AG09319 (cell line): ENCODE results near the gene AGAP1.

Experiments
- DNase-seq: peaks from one replicate; pipeline ENCODE4 v3.0.0-alpha.2; 2010; ENCODE audit warnings: low read depth; ENCODE audit errors: extremely low read depth
- CTCF ChIP-seq: IDR thresholded peaks from 2 replicates; pipeline ENCODE4 v1.5.1; 2011; ENCODE audit warnings: low read depth, mild to moderate bottlenecking, inconsistent platforms, low read length, moderate library complexity

The AGAP1 gene

DNA sequence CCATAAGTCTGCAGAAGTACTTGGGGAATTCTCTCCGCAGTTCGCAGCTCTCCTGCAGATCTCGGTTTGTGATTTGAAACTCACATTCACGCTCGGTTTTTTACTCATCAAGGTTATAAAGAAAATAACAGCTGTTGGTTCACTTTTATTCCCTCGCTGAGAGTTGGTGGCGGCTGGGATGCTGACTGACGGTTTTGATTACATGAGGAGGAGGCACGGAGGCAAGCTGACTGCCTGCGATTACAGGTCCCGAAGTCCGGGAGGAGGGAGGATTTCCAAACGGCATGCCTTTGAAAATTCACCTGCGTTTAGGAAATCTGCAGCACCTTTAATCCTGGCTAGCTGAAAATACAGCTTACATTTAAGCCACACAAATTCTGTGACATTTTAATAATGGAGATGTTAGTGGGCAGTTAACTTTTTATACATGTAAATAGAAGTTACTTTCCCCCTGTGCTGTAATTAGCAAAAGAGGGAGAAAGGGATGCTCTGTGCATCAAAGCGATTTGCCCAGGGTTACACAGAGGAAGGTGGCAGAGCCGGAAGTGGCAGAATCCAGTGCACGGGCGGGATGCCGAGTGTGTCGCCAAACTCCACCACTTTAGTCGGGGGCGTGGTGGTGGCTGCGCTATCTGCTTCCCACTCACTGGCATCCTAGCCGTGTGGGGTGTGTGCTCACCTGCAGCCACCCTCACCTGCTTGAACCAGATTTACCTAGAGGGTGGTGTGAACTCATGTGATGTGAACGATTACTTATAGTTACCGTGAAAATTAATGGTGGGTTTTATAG is 14.7 kb downstream of the AGAP1 start:
- no peak for DNase-seq
- no peak for TF ChIP-seq CTCF

- TF ChIP-seq CTCF: no peak
- DNase-seq: no peak
Observed at GRCh38 chr2:235510318-235510717, 16.5 kb downstream of the AGAP1 start.

GRCh38 chr2:235511187-235511661 is 17.4 kb downstream of the AGAP1 start:
- TF ChIP-seq CTCF: no peak
- DNase-seq: no peak

DNA sequence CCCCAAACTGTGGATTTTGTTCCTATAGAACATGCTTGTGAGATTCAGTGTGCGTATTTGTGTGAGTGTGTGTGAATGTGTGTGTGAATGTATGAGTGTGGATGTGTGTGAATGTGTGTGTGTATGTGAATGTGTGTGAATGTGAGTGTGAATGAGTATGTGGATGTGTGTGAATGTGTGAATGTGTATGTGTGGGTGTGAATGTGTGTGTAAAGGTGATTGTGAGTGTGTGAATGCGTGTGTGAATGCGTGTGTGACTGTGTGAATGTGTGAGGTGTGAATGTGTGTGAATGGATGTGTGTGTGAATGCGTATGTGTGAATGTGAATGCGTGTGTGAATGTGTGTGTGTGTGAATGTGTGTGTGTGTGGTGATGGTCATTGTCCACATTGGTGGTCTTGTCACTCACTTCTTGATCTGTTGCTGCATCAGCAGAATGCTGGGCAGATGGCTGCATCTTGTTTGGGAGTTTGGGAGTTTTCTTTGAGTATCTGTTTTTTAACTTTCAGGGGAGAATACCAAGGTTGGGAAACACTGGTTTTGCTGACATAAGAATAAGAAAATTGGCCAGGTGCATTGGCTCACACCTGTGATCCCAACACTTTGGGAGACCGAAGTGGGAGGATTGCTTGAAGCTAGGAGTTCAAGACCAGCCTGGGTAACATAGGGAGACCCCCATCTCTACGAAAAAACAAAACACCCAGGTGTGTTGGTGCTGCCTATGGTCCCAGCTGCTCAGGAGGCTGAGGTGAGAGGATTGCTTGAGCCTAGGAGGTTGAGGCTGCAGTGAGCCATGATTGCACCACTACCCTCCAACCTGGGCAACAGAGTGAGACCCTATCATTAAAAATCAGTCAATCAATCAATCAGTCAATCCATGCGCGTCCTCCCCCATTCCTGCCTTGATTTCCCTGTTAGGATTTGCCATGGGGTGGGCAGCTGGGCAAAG is 18.2 kb downstream of the AGAP1 start:
- DNase-seq: no peak
- no peak for TF ChIP-seq CTCF

DNA sequence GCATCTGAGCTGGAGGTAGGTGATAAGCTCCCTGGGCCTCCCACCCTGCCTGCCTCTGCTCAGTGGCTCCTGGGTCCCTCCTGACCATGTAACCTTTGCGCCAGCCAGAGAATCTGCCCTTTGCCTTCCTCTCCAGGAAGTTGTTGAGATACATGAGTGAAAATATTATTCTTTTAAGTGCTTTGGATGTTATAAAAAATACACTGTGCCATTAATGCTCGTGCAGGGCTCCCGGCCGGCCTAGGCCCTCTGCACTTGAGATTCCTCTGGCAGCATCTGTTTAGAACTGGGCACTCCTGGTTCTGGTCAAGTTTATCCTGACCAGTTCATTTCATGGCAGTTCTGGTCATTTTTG is 18.8 kb downstream of the AGAP1 start:
- TF ChIP-seq CTCF: no peak

GRCh38 chr2:235513984-235514626 is 20.3 kb downstream of the AGAP1 start:
- no peak for DNase-seq
- TF ChIP-seq CTCF: no peak

More for the DNA sequence above, 18.8 kb downstream of the AGAP1 start:
- no peak for DNase-seq
